Neuronal stem cell (in vitro differentiated cells): Measurements from ENCODE around the gene ATP13A1.
"Not testable (repeated sequence)": the region's sequence is repeated elsewhere in the genome, so short reads cannot be mapped to it uniquely, and the experiment has no call there.

Experiments
- DNase-seq: peaks from one replicate; pipeline ENCODE4 v3.0.0-alpha.2; 2013; ENCODE audit warnings: low spot score
- H2AFZ ChIP-seq: one replicate; pipeline ENCODE4 v1.6.1; 2013; ENCODE audit warnings: mild to moderate bottlenecking, low read length, inconsistent platforms
- H2AK5ac ChIP-seq: 2 replicates; pipeline ENCODE4 v1.6.1; 2013; ENCODE audit warnings: low read depth, mild to moderate bottlenecking, inconsistent platforms, low read length, moderate library complexity, mixed read lengths
- H2BK120ac ChIP-seq: 2 replicates; pipeline ENCODE4 v1.6.1; 2013; ENCODE audit warnings: low read depth, mild to moderate bottlenecking, inconsistent platforms, low read length, moderate library complexity, mixed read lengths
- H2BK12ac ChIP-seq: one replicate; pipeline ENCODE4 v1.6.1; 2013; ENCODE audit warnings: low read length, inconsistent platforms
- H2BK15ac ChIP-seq: 2 replicates; pipeline ENCODE4 v1.6.1; 2013; ENCODE audit warnings: mild to moderate bottlenecking, low read length, inconsistent platforms, mixed read lengths
- H2BK5ac ChIP-seq: one replicate; pipeline ENCODE4 v1.6.1; 2013; ENCODE audit warnings: inconsistent platforms, mild to moderate bottlenecking, low read length, moderate library complexity
- H3K14ac ChIP-seq: one replicate; pipeline ENCODE4 v1.6.1; 2013; ENCODE audit warnings: low read length, inconsistent platforms
- H3K18ac ChIP-seq: 2 replicates; pipeline ENCODE4 v1.6.1; 2013; ENCODE audit warnings: low read length, inconsistent platforms
- H3K23ac ChIP-seq: 2 replicates; pipeline ENCODE4 v1.6.1; 2013; ENCODE audit warnings: low read depth, mild to moderate bottlenecking, mixed read lengths, low read length, inconsistent platforms; ENCODE audit not compliant: poor library complexity
- H3K27ac ChIP-seq: replicated peaks from 3 replicates; pipeline ENCODE4 v1.5.1; 2013; ENCODE audit warnings: low read length, inconsistent platforms
- H3K27me3 ChIP-seq, 3 experiments: 2 replicates each; pipeline ENCODE4 v1.6.1; 2013; ENCODE audit warnings: low read length in 3 of 3, mild to moderate bottlenecking in 2 of 3, inconsistent platforms in 1 of 3, low read depth in 1 of 3, mixed read lengths in 1 of 3, moderate library complexity in 1 of 3; ENCODE audit not compliant: control insufficient read depth in 3 of 3, insufficient read depth in 3 of 3
- H3K36me3 ChIP-seq, 2 donors: replicated peaks in 1 of 2; 2 replicates each; pipeline ENCODE4 v1.6.1; 2013; ENCODE audit warnings: low read length in 2 of 2; ENCODE audit not compliant: control insufficient read depth in 2 of 2, insufficient read depth in 2 of 2
- H3K4ac ChIP-seq: 2 replicates; pipeline ENCODE4 v1.6.1; 2013; ENCODE audit warnings: inconsistent platforms, mild to moderate bottlenecking, low read length, moderate library complexity
- H3K4me1 ChIP-seq, 2 donors: 1 replicate in 1 of 2; 2 replicates in 1 of 2; pipeline ENCODE4 v1.6.1; 2013; ENCODE audit warnings: low read length in 2 of 2, low read depth in 1 of 2; ENCODE audit not compliant: control insufficient read depth in 2 of 2, insufficient read depth in 1 of 2
- H3K4me2 ChIP-seq: one replicate; pipeline ENCODE4 v1.6.1; 2013; ENCODE audit warnings: mild to moderate bottlenecking, low read length, inconsistent platforms; ENCODE audit not compliant: insufficient read depth, poor library complexity, severe bottlenecking
- H3K4me3 ChIP-seq, 2 donors: 2 replicates each; pipeline ENCODE4 v1.5.1; 2013; ENCODE audit warnings: low read length in 2 of 2, mild to moderate bottlenecking in 2 of 2, inconsistent platforms in 1 of 2, moderate library complexity in 1 of 2
- H3K79me1 ChIP-seq: one replicate; pipeline ENCODE4 v1.6.1; 2013; ENCODE audit warnings: low read depth, mild to moderate bottlenecking, inconsistent platforms, low read length, moderate library complexity
- H3K9ac ChIP-seq: one replicate; pipeline ENCODE4 v1.6.1; 2013; ENCODE audit warnings: mild to moderate bottlenecking, low read depth, low read length, inconsistent platforms; ENCODE audit not compliant: poor library complexity
- H3K9me3 ChIP-seq, 2 donors: replicated peaks in 1 of 2; 2 replicates each; pipeline versions ENCODE3 to v1.6.1; 2013; ENCODE audit warnings: low read length in 2 of 2, mild to moderate bottlenecking in 2 of 2, inconsistent platforms in 1 of 2, low read depth in 1 of 2, mixed read lengths in 1 of 2, moderate library complexity in 1 of 2; ENCODE audit not compliant: control insufficient read depth in 2 of 2, insufficient read depth in 1 of 2
- H4K8ac ChIP-seq: one replicate; pipeline ENCODE4 v1.6.1; 2013; ENCODE audit warnings: low read depth, mild to moderate bottlenecking, inconsistent platforms, low read length, moderate library complexity
- H4K91ac ChIP-seq: one replicate; pipeline ENCODE4 v1.6.1; 2013; ENCODE audit warnings: low read length, low read depth, mild to moderate bottlenecking, inconsistent platforms; ENCODE audit not compliant: poor library complexity
- WGBS, 2 donors: extraction: QIAGEN DNeasy Blood & Tissue Kit; methylation state at CpG; one replicate each; pipeline ENCODE4 v1.1.7; 2013; ENCODE audit warnings: missing lambda C conversion rate in 2 of 2, mixed read lengths in 1 of 2; ENCODE audit not compliant: insufficient read length in 2 of 2, insufficient replicate concordance in 1 of 2; ENCODE audit errors: extremely low coverage in 2 of 2; 5-methylcytosine and 5-hydroxymethylcytosine counted together

ATP13A1 gene

GRCh38 chr19:19610376-19611202, 52.9 kb downstream of the ATP13A1 start:
- no peaks in the 10 kb centered on the region for H3K27me3 ChIP-seq
- H3K9ac ChIP-seq = no peak overlapping the region
- H2BK15ac ChIP-seq = no peak overlapping the region
- no peak overlapping the region for H2BK5ac ChIP-seq
- DNase-seq = no peak
- no peak overlapping the region for H3K4ac ChIP-seq
- H3K79me1 ChIP-seq = peaks cover 2% of the 10 kb centered on the region
- H3K9me3 ChIP-seq = no peaks in the 10 kb centered on the region
- H4K8ac ChIP-seq = no peak overlapping the region
- H2BK12ac ChIP-seq = no peak overlapping the region
- WGBS, 2 donors = no CpG with 5 or more reads among the region's 10 CpGs
- peaks cover 3 to 6% of the 10 kb centered on the region in 2 donors for H3K36me3 ChIP-seq
- no peak overlapping the region for H3K18ac ChIP-seq
- H3K14ac ChIP-seq = no peak overlapping the region
- no peaks in the 10 kb centered on the region for H3K4me1 ChIP-seq
- no peak overlapping the region for H4K91ac ChIP-seq
- no peak overlapping the region for H2AFZ ChIP-seq
- no peak overlapping the region for H3K4me3 ChIP-seq
- no peak overlapping the region for H3K4me2 ChIP-seq
- no peak overlapping the region for H3K27ac ChIP-seq
- H2BK120ac ChIP-seq = no peak overlapping the region
- H2AK5ac ChIP-seq = no peak overlapping the region
- no peak overlapping the region for H3K23ac ChIP-seq

- H3K18ac ChIP-seq, H3K23ac ChIP-seq, H3K36me3 ChIP-seq, H2BK5ac ChIP-seq, H3K4ac ChIP-seq, H2AFZ ChIP-seq, H3K4me3 ChIP-seq, H3K27me3 ChIP-seq, H3K9ac ChIP-seq, H2AK5ac ChIP-seq, H4K8ac ChIP-seq, H3K9me3 ChIP-seq, H2BK15ac ChIP-seq, H3K14ac ChIP-seq, H3K4me2 ChIP-seq, DNase-seq, H3K4me1 ChIP-seq, H4K91ac ChIP-seq, H2BK120ac ChIP-seq, H3K79me1 ChIP-seq, H2BK12ac ChIP-seq, H3K27ac ChIP-seq: not testable (repeated sequence)
- WGBS, 2 donors = no CpG with 5 or more reads among the region's 8 CpGs
These were observed 56.8 kb downstream of the ATP13A1 start for GRCh38 chr19:19606686-19607085.

GRCh38 chr19:19606021-19606420, 57.5 kb downstream of the ATP13A1 start:
- no peak overlapping the region for H3K14ac ChIP-seq
- H3K18ac ChIP-seq = no peak overlapping the region
- no peaks in the 10 kb centered on the region for H3K27me3 ChIP-seq
- H3K36me3 ChIP-seq = peaks cover 3 to 6% of the 10 kb centered on the region in 2 donors
- H3K23ac ChIP-seq = no peak overlapping the region
- H3K9me3 ChIP-seq = no peaks in the 10 kb centered on the region
- H2BK120ac ChIP-seq = no peak overlapping the region
- no peak overlapping the region for H2BK12ac ChIP-seq
- H3K4me1 ChIP-seq = peaks cover 0 to 3% of the 10 kb centered on the region in 2 donors
- no peak overlapping the region for H2BK5ac ChIP-seq
- H4K91ac ChIP-seq = no peak overlapping the region
- H4K8ac ChIP-seq = no peak overlapping the region
- DNase-seq = no peak
- no peak overlapping the region for H3K4ac ChIP-seq
- H2BK15ac ChIP-seq = no peak overlapping the region
- no peak overlapping the region for H3K27ac ChIP-seq
- no peak overlapping the region for H3K4me3 ChIP-seq
- H3K79me1 ChIP-seq = peaks cover 2% of the 10 kb centered on the region
- H2AK5ac ChIP-seq = no peak overlapping the region
- WGBS, 2 donors = no CpG with 5 or more reads among the region's 1 CpG
- H3K4me2 ChIP-seq = no peak overlapping the region
- H2AFZ ChIP-seq = no peak overlapping the region
- H3K9ac ChIP-seq = no peak overlapping the region

- no peak overlapping the region for H4K8ac ChIP-seq
- no peak overlapping the region for H2BK120ac ChIP-seq
- H3K18ac ChIP-seq = no peak overlapping the region
- no peak overlapping the region for H2BK12ac ChIP-seq
- peaks cover 0 to 3% of the 10 kb centered on the region in 2 donors for H3K4me1 ChIP-seq
- no peak overlapping the region for H3K9ac ChIP-seq
- H2BK15ac ChIP-seq = no peak overlapping the region
- H3K9me3 ChIP-seq = no peaks in the 10 kb centered on the region
- no peak overlapping the region for H3K14ac ChIP-seq
- no peak overlapping the region for H3K4ac ChIP-seq
- H3K79me1 ChIP-seq = no peaks in the 10 kb centered on the region
- H3K36me3 ChIP-seq = peaks cover under 1 to 2% of the 10 kb centered on the region in 2 donors
- no peak overlapping the region for H3K4me3 ChIP-seq
- no peak overlapping the region for H4K91ac ChIP-seq
- H3K27me3 ChIP-seq = no peaks in the 10 kb centered on the region
- no CpG with 5 or more reads among the region's 3 CpGs for WGBS, 2 donors
- no peak overlapping the region for H3K23ac ChIP-seq
- DNase-seq = no peak
- H2AFZ ChIP-seq = no peak overlapping the region
- no peak overlapping the region for H3K27ac ChIP-seq
- no peak overlapping the region for H2BK5ac ChIP-seq
- H2AK5ac ChIP-seq = no peak overlapping the region
- no peak overlapping the region for H3K4me2 ChIP-seq
These were observed 60.7 kb downstream of the ATP13A1 start for GRCh38 chr19:19602713-19603324.
